ENCODE measurements around the gene CRYAB.

- TF ChIP-seq CTCF (IDR thresholded peaks at IDR 0.05; ENCODE audit: poor library complexity) = no peak
- TF ChIP-seq EZH2 (IDR thresholded peaks at IDR 0.05; ENCODE audit: borderline replicate concordance) = no peak
- TF ChIP-seq EZH2phosphoT487 (IDR thresholded peaks at IDR 0.05; ENCODE audit: low read depth, severe bottlenecking, unreplicated experiment) = no peak
These were observed 34.9 kb upstream of the CRYAB start for GRCh38 chr11:111946499-111946898.
